ENCODE results near the gene LRRC8E.

LRRC8E gene

DNA sequence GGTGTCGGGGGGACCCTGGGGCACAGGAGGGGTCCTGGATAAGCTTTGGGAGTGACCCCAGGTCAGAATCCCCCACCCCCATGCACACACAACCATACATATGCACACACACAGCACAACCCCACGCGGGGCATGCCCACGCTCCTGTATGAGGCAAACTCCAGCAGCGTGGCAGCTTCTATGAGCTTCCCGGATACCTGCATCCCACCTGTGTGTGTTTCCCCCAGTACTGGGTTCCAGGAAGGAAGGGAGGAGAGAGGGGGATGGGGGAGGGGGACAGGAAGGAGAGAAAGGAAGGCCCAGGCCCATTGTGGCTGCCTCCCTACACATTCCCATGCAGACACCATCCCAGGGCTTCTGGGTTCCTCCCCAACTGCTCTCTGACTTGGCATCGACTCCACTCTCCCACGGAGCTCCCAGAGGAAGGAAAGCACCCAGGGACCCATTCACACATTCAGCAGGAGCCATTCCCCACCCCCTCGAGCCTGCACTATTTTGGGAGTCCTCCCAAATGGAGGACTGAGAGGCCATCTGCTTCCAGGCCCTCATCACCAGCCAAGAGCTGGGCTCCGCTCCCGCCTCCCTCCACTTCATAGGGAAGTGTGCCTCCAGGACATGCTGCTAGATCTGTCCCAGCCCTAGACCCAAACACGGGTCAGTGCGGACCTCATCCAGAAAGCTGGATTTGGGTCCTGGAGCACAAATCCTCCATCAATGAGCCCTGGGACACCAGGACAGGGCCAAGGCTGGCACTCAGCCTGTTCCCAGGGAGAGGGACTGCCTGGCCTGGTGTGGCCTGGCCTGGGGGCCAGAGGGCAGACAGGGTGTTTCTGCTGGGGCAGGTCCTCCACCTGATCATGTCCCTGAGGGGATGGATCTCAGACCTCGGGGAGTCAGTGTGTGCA lies 27.3 kb upstream of the LRRC8E start:
- no peak for DNase-seq (ENCODE audit: extremely low read depth, low read depth)
- TF ChIP-seq, protein P1, sequence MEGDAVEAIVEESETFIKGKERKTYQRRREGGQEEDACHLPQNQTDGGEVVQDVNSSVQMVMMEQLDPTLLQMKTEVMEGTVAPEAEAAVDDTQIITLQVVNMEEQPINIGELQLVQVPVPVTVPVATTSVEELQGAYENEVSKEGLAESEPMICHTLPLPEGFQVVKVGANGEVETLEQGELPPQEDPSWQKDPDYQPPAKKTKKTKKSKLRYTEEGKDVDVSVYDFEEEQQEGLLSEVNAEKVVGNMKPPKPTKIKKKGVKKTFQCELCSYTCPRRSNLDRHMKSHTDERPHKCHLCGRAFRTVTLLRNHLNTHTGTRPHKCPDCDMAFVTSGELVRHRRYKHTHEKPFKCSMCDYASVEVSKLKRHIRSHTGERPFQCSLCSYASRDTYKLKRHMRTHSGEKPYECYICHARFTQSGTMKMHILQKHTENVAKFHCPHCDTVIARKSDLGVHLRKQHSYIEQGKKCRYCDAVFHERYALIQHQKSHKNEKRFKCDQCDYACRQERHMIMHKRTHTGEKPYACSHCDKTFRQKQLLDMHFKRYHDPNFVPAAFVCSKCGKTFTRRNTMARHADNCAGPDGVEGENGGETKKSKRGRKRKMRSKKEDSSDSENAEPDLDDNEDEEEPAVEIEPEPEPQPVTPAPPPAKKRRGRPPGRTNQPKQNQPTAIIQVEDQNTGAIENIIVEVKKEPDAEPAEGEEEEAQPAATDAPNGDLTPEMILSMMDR (IDR thresholded peaks at IDR 0.05; ENCODE audit: low read depth, low read length) = no peak

DNA sequence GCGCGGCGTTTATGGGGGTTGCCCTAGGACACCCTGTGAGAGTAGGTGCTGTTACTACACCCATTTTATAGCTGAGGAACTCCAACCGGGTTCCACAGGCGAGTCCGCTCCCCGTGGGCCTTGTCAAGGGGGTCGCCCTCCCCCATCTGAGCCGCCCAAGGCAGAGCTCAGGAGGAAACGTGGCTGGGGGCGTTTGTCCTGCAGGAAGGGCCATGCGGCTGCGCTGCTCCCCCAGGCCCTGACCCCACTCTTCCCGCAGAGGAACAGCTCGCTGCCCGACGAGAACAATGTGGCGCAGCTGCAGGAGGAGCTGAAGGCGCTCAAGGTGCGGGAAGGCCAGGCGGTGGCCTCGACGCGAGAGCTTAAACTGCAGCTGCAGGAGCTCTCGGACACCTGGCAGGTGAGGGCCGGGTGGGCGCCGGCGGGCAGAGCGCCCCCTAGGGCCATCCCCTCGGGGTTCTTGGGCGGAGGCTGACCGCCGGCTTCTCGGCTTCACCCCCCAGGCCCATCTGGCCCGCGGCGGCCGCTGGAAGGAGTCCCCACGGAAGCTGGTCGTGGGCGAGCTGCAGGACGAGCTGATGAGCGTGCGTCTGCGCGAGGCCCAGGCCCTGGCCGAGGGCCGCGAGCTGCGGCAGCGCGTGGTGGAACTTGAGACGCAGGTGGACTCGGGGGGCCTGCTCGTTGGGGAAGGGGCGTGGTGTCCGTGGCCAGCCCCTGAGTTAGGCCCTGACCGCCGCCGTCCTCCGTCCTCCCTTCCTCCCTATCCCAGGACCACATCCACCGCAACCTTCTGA lies 26.5 kb upstream of the LRRC8E start:
- TF ChIP-seq, protein P1 (IDR thresholded peaks at IDR 0.05; ENCODE audit: low read depth, low read length) = no peak; the same call in 1 of the 2 replicates
- DNase-seq (ENCODE audit: extremely low read depth, low read depth) = no peak

DNA sequence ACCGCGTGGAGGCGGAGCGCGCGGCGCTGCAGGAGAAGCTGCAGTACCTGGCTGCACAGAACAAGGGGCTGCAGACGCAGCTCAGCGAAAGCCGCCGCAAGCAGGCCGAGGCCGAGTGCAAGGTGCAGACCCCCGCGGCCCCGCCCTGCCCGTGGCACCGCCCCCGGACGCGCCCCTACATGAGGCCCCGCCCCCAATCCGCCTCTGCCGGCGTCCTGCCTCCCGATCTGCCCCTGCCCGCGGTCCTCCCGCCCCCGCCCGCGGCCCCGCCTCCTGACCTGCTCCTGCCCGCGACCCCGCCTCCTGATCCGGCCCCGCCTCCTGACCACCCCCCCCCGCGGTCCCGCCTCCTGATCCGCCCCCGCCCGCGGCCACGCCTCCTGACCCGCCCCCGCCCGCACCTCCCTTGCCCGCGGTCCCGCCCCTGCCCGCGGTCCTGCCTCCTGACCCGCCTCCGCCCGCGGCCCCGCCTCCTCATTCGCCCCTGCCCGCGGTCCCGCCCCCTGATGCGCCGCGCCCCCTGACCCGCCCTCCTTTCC lies 25.8 kb upstream of the LRRC8E start:
- no peak for DNase-seq (ENCODE audit: extremely low read depth, low read depth)

DNA sequence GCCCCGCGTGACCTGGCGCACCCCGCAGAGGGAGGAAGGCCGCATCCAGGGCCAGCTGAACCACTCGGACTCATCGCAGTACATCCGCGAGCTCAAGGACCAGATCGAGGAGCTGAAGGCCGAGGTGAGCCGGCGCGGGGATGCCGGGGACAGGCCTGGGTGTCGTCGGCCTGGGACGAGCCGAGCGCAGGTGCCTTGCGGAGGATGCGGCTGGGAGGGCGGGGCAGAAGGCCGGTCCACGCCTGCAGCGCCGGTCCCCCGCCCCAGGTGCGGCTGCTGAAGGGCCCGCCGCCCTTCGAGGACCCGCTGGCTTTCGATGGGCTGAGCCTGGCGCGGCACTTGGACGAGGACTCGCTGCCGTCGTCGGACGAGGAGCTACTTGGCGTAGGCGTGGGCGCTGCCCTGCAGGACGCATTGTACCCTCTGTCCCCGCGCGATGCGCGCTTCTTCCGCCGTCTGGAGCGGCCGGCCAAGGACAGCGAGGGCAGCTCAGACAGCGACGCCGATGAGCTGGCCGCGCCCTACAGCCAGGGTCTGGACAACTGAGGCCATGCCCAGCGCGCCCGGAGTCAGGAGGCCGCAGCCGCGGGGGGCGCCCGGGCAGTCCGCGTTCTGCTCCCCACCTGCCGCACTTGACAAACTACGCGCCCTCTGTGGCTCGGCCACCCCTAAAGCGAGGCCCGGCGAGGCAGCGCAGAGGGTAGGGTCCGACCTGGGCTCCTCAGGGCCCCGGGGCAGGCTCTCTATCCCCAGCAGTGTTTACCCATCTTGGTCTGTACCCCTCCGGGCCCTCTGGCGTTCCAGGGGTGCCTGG lies 24.9 kb upstream of the LRRC8E start:
- TF ChIP-seq, protein P1 (IDR thresholded peaks at IDR 0.05; ENCODE audit: low read depth, low read length) = no peak
- no peak for DNase-seq (ENCODE audit: extremely low read depth, low read depth)

More for the DNA sequence above, 25.8 kb upstream of the LRRC8E start:
- TF ChIP-seq, protein P1 (IDR thresholded peaks at IDR 0.05; ENCODE audit: low read depth, low read length) = no peak

DNA sequence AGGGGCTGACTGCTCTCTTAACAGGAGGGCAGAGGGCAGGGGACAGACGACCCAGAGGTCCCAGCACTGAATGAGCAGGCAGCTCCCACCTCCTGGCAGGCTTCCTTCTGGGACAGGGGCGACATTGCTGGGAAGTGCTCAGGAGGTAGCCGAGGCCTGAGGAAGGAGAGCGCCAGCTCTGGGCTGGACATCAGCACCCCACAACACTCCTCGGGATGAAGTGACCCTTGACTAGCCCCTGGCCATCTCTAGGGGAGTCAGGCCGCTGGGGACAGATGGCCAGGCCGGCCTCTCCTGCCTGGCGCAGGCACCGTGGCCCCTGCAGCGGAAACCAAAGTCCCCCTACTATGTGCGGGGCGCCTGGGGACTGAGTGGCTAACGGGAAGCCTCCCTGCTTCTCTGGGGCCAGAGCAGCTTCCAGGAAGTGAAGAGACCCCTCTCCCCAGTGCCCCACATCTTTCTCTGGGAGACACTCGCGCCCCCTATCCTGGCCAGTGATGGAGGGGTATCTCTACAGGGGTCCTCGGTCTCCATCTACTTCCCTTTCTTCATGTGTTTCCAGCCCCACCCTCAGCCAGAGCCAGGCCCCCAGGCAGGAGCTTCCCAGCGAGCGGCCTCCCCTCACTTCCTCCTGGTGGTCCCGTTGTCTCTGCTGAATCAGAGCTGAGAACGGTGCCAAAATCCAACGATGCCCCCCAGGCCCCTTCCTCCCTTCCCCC lies 24.2 kb upstream of the LRRC8E start:
- no peak for DNase-seq (ENCODE audit: extremely low read depth, low read depth)
- TF ChIP-seq, protein P1 (IDR thresholded peaks at IDR 0.05; ENCODE audit: low read depth, low read length) = no peak

DNA sequence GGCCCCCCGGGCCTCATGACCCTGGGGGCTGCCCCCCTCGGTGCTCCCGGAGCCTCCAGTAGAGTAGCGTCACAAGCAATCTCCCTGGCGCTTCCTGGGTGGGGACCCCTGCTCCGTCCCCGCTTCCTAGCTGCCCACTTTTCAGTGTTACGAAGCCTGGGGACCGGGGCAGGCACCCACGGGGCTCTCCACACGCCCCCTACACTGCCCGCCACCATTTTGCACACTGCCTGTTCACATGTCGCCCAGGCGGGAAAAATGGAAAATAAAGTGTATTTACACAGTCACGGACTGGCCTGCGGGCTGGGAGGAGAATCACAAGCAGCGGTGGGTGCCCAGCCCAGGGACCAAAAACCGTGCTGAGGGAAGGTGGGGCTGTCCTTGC lies 23.6 kb upstream of the LRRC8E start:
- DNase-seq (ENCODE audit: extremely low read depth, low read depth) = no peak
- TF ChIP-seq, protein P1 (IDR thresholded peaks at IDR 0.05; ENCODE audit: low read depth, low read length) = no peak

Data from AG09319 (cell line).